Measurements from ENCODE around the gene CCDC6.

CCDC6 gene

GRCh38 chr10:59944339-59944935 is 38.1 kb upstream of the CCDC6 start:
- H2AFZ ChIP-seq (ENCODE audit: low read depth, low read length, severe bottlenecking) = no peak overlapping the region
- no peaks in the 10 kb centered on the region for H3K27me3 ChIP-seq (ENCODE audit: low read length)
- no peak overlapping the region for H3K9ac ChIP-seq (ENCODE audit: low read length)
- H3K9me3 ChIP-seq (ENCODE audit: insufficient read depth, low read length) = no peaks in the 10 kb centered on the region
- no peak overlapping the region for H3K27ac ChIP-seq (ENCODE audit: low read depth, low read length)
- no peak for TF ChIP-seq EZH2phosphoT487 (conservative IDR thresholded peaks at IDR 0.05; ENCODE audit: low read length)
- TF ChIP-seq CTCF (IDR thresholded peaks at IDR 0.05; ENCODE audit: insufficient read depth, low read length, poor library complexity, severe bottlenecking) = no peak
- no peak overlapping the region for H3K4me2 ChIP-seq (ENCODE audit: low read depth, low read length, poor library complexity, severe bottlenecking)
- no peaks in the 10 kb centered on the region for H3F3A ChIP-seq (ENCODE audit: insufficient read depth)
- no peaks in the 10 kb centered on the region for H3K9me2 ChIP-seq (replicated peaks; ENCODE audit: insufficient read depth, low read length)
- H3K36me3 ChIP-seq (ENCODE audit: low read length) = no peaks in the 10 kb centered on the region
- H3K79me2 ChIP-seq (ENCODE audit: insufficient read depth, low read length) = no peaks in the 10 kb centered on the region
- no peaks in the 10 kb centered on the region for H4K20me1 ChIP-seq (ENCODE audit: low read depth, low read length)
- H3K4me3 ChIP-seq (ENCODE audit: insufficient read depth, low read length, poor library complexity, severe bottlenecking) = no peak overlapping the region

GRCh38 chr10:59942556-59942955 is 36.2 kb upstream of the CCDC6 start:
- Histone ChIP-seq H3K27me3 (ENCODE audit: low read length) (no peaks in the 10 kb centered on the region), H3K9me3 (ENCODE audit: insufficient read depth, low read length) (no peaks in the 10 kb centered on the region), H3F3A (ENCODE audit: insufficient read depth) (no peaks in the 10 kb centered on the region), H3K4me3 (ENCODE audit: insufficient read depth, low read length, poor library complexity, severe bottlenecking) (no peak overlapping the region), H3K9ac (ENCODE audit: low read length) (no peak overlapping the region), H3K27ac (ENCODE audit: low read depth, low read length) (no peak overlapping the region), H3K4me2 (ENCODE audit: low read depth, low read length, poor library complexity, severe bottlenecking) (no peak overlapping the region), H4K20me1 (ENCODE audit: low read depth, low read length) (no peaks in the 10 kb centered on the region), H3K9me2 (replicated peaks; ENCODE audit: insufficient read depth, low read length) (no peaks in the 10 kb centered on the region), H2AFZ (ENCODE audit: low read depth, low read length, severe bottlenecking) (no peak overlapping the region), H3K79me2 (ENCODE audit: insufficient read depth, low read length) (no peaks in the 10 kb centered on the region), H3K36me3 (ENCODE audit: low read length) (no peaks in the 10 kb centered on the region)
- TF ChIP-seq EZH2phosphoT487 (conservative IDR thresholded peaks at IDR 0.05; ENCODE audit: low read length) = no peak
- no peak for TF ChIP-seq CTCF (IDR thresholded peaks at IDR 0.05; ENCODE audit: insufficient read depth, low read length, poor library complexity, severe bottlenecking)

GRCh38 chr10:59937720-59938119 is 31.4 kb upstream of the CCDC6 start:
- no peak overlapping the region for H3K27ac ChIP-seq (ENCODE audit: low read depth, low read length)
- H4K20me1 ChIP-seq (ENCODE audit: low read depth, low read length) = no peaks in the 10 kb centered on the region
- no peaks in the 10 kb centered on the region for H3K27me3 ChIP-seq (ENCODE audit: low read length)
- H2AFZ ChIP-seq (ENCODE audit: low read depth, low read length, severe bottlenecking) = no peak overlapping the region
- TF ChIP-seq CTCF (IDR thresholded peaks at IDR 0.05; ENCODE audit: insufficient read depth, low read length, poor library complexity, severe bottlenecking) (no peak), EZH2phosphoT487 (conservative IDR thresholded peaks at IDR 0.05; ENCODE audit: low read length) (no peak)
- H3K9me2 ChIP-seq (replicated peaks; ENCODE audit: insufficient read depth, low read length) = no peaks in the 10 kb centered on the region
- H3K79me2 ChIP-seq (ENCODE audit: insufficient read depth, low read length) = no peaks in the 10 kb centered on the region
- no peaks in the 10 kb centered on the region for H3F3A ChIP-seq (ENCODE audit: insufficient read depth)
- H3K9ac ChIP-seq (ENCODE audit: low read length) = no peak overlapping the region
- H3K4me2 ChIP-seq (ENCODE audit: low read depth, low read length, poor library complexity, severe bottlenecking) = no peak overlapping the region
- no peaks in the 10 kb centered on the region for H3K9me3 ChIP-seq (ENCODE audit: insufficient read depth, low read length)
- no peaks in the 10 kb centered on the region for H3K36me3 ChIP-seq (ENCODE audit: low read length)
- no peak overlapping the region for H3K4me3 ChIP-seq (ENCODE audit: insufficient read depth, low read length, poor library complexity, severe bottlenecking)
